H1 (cell line): ENCODE measurements around the gene LPP. TPM values are rescaled to one million over a fixed set of nuclear protein-coding genes. Genes with fewer than 3 reads are reported as not detected.

Experiments used
- polyA plus RNA-seq, 7 experiments: library from polyadenylated mRNA; depleted of rRNA in 3 of 7; stranded (reverse) in 5 of 7; unstranded in 2 of 7; fragments of >200 nt in 5 of 7; fragments of 200-250 nt in 2 of 7; gene quantifications; 1 replicate in 5 of 7; 2 replicates in 1 of 7; 4 replicates in 1 of 7; pipeline versions ENCODE4 v1.2.1 to v1.2.3, GENCODE V29; 2011 to 2013; ENCODE audit warnings: missing spikeins in 2 of 7, mixed read lengths in 2 of 7
- total RNA-seq: library from RNA; stranded (reverse); fragmentation: NEBNext Ultra II Directional; extraction: Animal tissue kit (Norgen Biotek cat#: 25700); gene quantifications from 2 replicates; pipeline ENCODE4 v1.2.1, GENCODE V29; 2021
- TF ChIP-seq, protein P1 (sequence below): fragments of 300-600 bp; sonication (generic); IDR thresholded peaks from 2 replicates; pipeline ENCODE4 v1.7.1; 2012; ENCODE audit warnings: low read length, moderate library complexity, mild to moderate bottlenecking, inconsistent platforms; ENCODE audit not compliant: insufficient replicate concordance

The LPP gene
- total and polyA plus RNA-seq, 2 of the 8 experiments (the other 6 are each of a cell fraction or from before 2014, with no cell fraction given) = 10.0 to 53.3 TPM

- TF ChIP-seq, protein P1, sequence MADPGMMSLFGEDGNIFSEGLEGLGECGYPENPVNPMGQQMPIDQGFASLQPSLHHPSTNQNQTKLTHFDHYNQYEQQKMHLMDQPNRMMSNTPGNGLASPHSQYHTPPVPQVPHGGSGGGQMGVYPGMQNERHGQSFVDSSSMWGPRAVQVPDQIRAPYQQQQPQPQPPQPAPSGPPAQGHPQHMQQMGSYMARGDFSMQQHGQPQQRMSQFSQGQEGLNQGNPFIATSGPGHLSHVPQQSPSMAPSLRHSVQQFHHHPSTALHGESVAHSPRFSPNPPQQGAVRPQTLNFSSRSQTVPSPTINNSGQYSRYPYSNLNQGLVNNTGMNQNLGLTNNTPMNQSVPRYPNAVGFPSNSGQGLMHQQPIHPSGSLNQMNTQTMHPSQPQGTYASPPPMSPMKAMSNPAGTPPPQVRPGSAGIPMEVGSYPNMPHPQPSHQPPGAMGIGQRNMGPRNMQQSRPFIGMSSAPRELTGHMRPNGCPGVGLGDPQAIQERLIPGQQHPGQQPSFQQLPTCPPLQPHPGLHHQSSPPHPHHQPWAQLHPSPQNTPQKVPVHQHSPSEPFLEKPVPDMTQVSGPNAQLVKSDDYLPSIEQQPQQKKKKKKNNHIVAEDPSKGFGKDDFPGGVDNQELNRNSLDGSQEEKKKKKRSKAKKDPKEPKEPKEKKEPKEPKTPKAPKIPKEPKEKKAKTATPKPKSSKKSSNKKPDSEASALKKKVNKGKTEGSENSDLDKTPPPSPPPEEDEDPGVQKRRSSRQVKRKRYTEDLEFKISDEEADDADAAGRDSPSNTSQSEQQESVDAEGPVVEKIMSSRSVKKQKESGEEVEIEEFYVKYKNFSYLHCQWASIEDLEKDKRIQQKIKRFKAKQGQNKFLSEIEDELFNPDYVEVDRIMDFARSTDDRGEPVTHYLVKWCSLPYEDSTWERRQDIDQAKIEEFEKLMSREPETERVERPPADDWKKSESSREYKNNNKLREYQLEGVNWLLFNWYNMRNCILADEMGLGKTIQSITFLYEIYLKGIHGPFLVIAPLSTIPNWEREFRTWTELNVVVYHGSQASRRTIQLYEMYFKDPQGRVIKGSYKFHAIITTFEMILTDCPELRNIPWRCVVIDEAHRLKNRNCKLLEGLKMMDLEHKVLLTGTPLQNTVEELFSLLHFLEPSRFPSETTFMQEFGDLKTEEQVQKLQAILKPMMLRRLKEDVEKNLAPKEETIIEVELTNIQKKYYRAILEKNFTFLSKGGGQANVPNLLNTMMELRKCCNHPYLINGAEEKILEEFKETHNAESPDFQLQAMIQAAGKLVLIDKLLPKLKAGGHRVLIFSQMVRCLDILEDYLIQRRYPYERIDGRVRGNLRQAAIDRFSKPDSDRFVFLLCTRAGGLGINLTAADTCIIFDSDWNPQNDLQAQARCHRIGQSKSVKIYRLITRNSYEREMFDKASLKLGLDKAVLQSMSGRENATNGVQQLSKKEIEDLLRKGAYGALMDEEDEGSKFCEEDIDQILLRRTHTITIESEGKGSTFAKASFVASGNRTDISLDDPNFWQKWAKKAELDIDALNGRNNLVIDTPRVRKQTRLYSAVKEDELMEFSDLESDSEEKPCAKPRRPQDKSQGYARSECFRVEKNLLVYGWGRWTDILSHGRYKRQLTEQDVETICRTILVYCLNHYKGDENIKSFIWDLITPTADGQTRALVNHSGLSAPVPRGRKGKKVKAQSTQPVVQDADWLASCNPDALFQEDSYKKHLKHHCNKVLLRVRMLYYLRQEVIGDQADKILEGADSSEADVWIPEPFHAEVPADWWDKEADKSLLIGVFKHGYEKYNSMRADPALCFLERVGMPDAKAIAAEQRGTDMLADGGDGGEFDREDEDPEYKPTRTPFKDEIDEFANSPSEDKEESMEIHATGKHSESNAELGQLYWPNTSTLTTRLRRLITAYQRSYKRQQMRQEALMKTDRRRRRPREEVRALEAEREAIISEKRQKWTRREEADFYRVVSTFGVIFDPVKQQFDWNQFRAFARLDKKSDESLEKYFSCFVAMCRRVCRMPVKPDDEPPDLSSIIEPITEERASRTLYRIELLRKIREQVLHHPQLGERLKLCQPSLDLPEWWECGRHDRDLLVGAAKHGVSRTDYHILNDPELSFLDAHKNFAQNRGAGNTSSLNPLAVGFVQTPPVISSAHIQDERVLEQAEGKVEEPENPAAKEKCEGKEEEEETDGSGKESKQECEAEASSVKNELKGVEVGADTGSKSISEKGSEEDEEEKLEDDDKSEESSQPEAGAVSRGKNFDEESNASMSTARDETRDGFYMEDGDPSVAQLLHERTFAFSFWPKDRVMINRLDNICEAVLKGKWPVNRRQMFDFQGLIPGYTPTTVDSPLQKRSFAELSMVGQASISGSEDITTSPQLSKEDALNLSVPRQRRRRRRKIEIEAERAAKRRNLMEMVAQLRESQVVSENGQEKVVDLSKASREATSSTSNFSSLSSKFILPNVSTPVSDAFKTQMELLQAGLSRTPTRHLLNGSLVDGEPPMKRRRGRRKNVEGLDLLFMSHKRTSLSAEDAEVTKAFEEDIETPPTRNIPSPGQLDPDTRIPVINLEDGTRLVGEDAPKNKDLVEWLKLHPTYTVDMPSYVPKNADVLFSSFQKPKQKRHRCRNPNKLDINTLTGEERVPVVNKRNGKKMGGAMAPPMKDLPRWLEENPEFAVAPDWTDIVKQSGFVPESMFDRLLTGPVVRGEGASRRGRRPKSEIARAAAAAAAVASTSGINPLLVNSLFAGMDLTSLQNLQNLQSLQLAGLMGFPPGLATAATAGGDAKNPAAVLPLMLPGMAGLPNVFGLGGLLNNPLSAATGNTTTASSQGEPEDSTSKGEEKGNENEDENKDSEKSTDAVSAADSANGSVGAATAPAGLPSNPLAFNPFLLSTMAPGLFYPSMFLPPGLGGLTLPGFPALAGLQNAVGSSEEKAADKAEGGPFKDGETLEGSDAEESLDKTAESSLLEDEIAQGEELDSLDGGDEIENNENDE = no peak
- TF ChIP-seq, all 59 proteins: peak for 0
These were observed 145.1 kb downstream of the LPP start (continued) for GRCh38 chr3:188299068-188299467.
